GM19328 (cell line): Measurements from ENCODE around the gene SLC38A4.

Experiments used
- ATAC-seq: cut with Tn5 transposase; IDR thresholded peaks from one replicate; pipeline ENCODE4 v1.9.1; 2021; ENCODE audit warnings: mild to moderate bottlenecking, moderate library complexity; ENCODE audit not compliant: unreplicated experiment

Gene SLC38A4

GRCh38 chr12:46717159-46717558, 108.6 kb downstream of the SLC38A4 start:
- ATAC-seq = no peak
